Endothelial cell of umbilical vein (primary cell): ENCODE measurements around the gene FAM53B. TPM values are rescaled to one million over a fixed set of nuclear protein-coding genes. Genes with fewer than 3 reads are reported as not detected.

Experiments
- BruUV-seq: library from RNA; stranded (reverse); fragments of 400-500 nt; replicated peaks from 2 replicates; lab custom pipeline; 2021; lab: Mats Ljungman, UMichigan
- CTCF ChIA-PET: fragments of 300-600, 350-600 bp; sonication (Branson Sonifier 250); formaldehyde crosslinking; loops from one replicate; lab custom pipeline; 2021; ENCODE audit warnings: antibody characterized with exemption, inconsistent platforms; lab: Charles Lee
- POLR2A ChIA-PET: fragments of 300-600, 350-600 bp; sonication (Branson Sonifier 250); formaldehyde crosslinking; loops from one replicate; lab custom pipeline; 2021; ENCODE audit warnings: antibody characterized with exemption, inconsistent platforms; lab: Charles Lee
- DNase-seq: peaks from one replicate; pipeline ENCODE4 v3.0.0-alpha.2; 2011; ENCODE audit warnings: low read depth, low spot score
- FAIRE-seq: peaks from 2 replicates; lab custom pipeline; 2011; peaks lifted over from hg19 to GRCh38; lab: Jason Lieb, UNC
- H2AFZ ChIP-seq: 2 replicates; pipeline ENCODE4 v1.6.0; 2012; ENCODE audit warnings: low read depth, low read length, control low read depth, inconsistent platforms
- H3K27ac ChIP-seq: 2 replicates; pipeline ENCODE4 v1.5.1; 2011; ENCODE audit warnings: low read depth, mild to moderate bottlenecking, control low read depth, low read length, moderate library complexity; ENCODE audit not compliant: insufficient read depth
- H3K27me3 ChIP-seq, 2 experiments: 2 replicates each; pipeline versions ENCODE4 v1.6.0 to v1.6.1; 2011; ENCODE audit warnings: low read length in 2 of 2, mixed read lengths in 1 of 2; ENCODE audit not compliant: control insufficient read depth in 2 of 2, insufficient read depth in 2 of 2
- H3K36me3 ChIP-seq, 2 experiments: 2 replicates in 1 of 2; 3 replicates in 1 of 2; pipeline ENCODE4 v1.5.1; 2011; ENCODE audit warnings: low read length in 2 of 2, mild to moderate bottlenecking in 1 of 2, moderate library complexity in 1 of 2; ENCODE audit not compliant: control insufficient read depth in 2 of 2, insufficient read depth in 2 of 2; ENCODE audit errors: extremely low read depth in 1 of 2
- H3K4me1 ChIP-seq: 3 replicates; pipeline ENCODE4 v1.5.1; 2011; ENCODE audit warnings: mild to moderate bottlenecking, low read length; ENCODE audit not compliant: control insufficient read depth, insufficient read depth; ENCODE audit errors: extremely low read depth
- H3K4me2 ChIP-seq: 2 replicates; pipeline ENCODE4 v1.6.1; 2011; ENCODE audit warnings: low read length, control low read depth, mixed read lengths; ENCODE audit not compliant: insufficient read depth
- H3K4me3 ChIP-seq, 3 experiments: fragments of 200-600 bp in 1 of 3; sonication (generic), shearing (Covaris generic) in 1 of 3; replicated peaks in 1 of 3; 2 replicates each; pipeline ENCODE4 v1.5.1; 2011 to 2016; ENCODE audit warnings: control low read depth in 3 of 3, low read length in 3 of 3, mild to moderate bottlenecking in 2 of 3, inconsistent platforms in 1 of 3, low read depth in 1 of 3, moderate library complexity in 1 of 3; ENCODE audit not compliant: insufficient read depth in 1 of 3
- H3K79me2 ChIP-seq: 2 replicates; pipeline ENCODE4 v1.6.0; 2012; ENCODE audit warnings: low read length, inconsistent platforms; ENCODE audit not compliant: control insufficient read depth, insufficient read depth
- H3K9ac ChIP-seq: replicated peaks from 2 replicates; pipeline ENCODE3; 2011; ENCODE audit warnings: low read length, control low read depth; ENCODE audit not compliant: insufficient read depth; ENCODE audit errors: extremely low read depth
- H3K9me1 ChIP-seq: replicated peaks from 3 replicates; pipeline ENCODE4 v1.6.0; 2011; ENCODE audit warnings: mild to moderate bottlenecking, low read length; ENCODE audit not compliant: control insufficient read depth, insufficient read depth; ENCODE audit errors: extremely low read depth
- H3K9me3 ChIP-seq: replicated peaks from 2 replicates; pipeline ENCODE4 v1.5.1; 2012; ENCODE audit warnings: low read length, inconsistent platforms; ENCODE audit not compliant: control insufficient read depth, insufficient read depth
- H4K20me1 ChIP-seq: replicated peaks from 2 replicates; pipeline ENCODE3; 2011; ENCODE audit warnings: mild to moderate bottlenecking, low read length; ENCODE audit not compliant: control insufficient read depth, insufficient read depth; ENCODE audit errors: extremely low read depth
- EZH2 ChIP-seq: IDR thresholded peaks from 2 replicates; pipeline ENCODE4 v1.6.1; 2012; ENCODE audit warnings: borderline replicate concordance, low read depth, mild to moderate bottlenecking, moderate library complexity, low read length, inconsistent platforms; ENCODE audit not compliant: severe bottlenecking
- FOS ChIP-seq: IDR thresholded peaks from 2 replicates; pipeline ENCODE4 v1.6.1; 2011; ENCODE audit warnings: mild to moderate bottlenecking, low read length, moderate library complexity, borderline replicate concordance; ENCODE audit not compliant: insufficient read depth
- GATA2 ChIP-seq: IDR thresholded peaks from 2 replicates; pipeline ENCODE4 v1.7.0; 2011; ENCODE audit warnings: low read depth, mild to moderate bottlenecking, moderate library complexity, mixed read lengths, low read length; ENCODE audit not compliant: insufficient read length, insufficient read depth
- JUN ChIP-seq: IDR thresholded peaks from 2 replicates; pipeline ENCODE4 v1.6.1; 2011; ENCODE audit warnings: borderline replicate concordance, low read depth; ENCODE audit not compliant: insufficient read length, insufficient read depth
- MYC ChIP-seq: IDR thresholded peaks from one replicate; pipeline ENCODE4 v1.6.1; 2011; ENCODE audit warnings: mild to moderate bottlenecking, low read depth, low read length
- POLR2A ChIP-seq: IDR thresholded peaks from 2 replicates; pipeline ENCODE4 v1.6.1; 2012; ENCODE audit warnings: low read depth, mild to moderate bottlenecking, control low read depth, low read length
- POLR2AphosphoS5 ChIP-seq: IDR thresholded peaks from 2 replicates; pipeline ENCODE4 v1.6.1; 2012; ENCODE audit warnings: low read depth, mild to moderate bottlenecking, control low read depth, low read length, moderate library complexity; ENCODE audit not compliant: insufficient read depth
- dilution Hi-C: fragments of 300-500 bp; cut with MboI; formaldehyde crosslinking; loops from one replicate; pipeline ENCODE4 v1.15.0; 2019; ENCODE audit warnings: low sequenced_read_pairs; ENCODE audit not compliant: extremely low pct_ligation_motif_present
- intact Hi-C: fragments of 100-400 bp; cut with micrococcal nuclease; formaldehyde crosslinking; loops from one replicate; pipeline ENCODE4 v1.10.0; 2022
- polyA plus RNA-seq, 4 experiments: library from polyadenylated mRNA; depleted of rRNA in 3 of 4; stranded (reverse) in 3 of 4; unstranded in 1 of 4; fragments of >200 nt; gene quantifications; 2 replicates each; pipeline versions ENCODE4 v1.2.1 to v1.2.3, GENCODE V29; 2011 to 2012; ENCODE audit warnings: missing spikeins in 1 of 4
- total RNA-seq: library from RNA; stranded (reverse); gene quantifications from 2 replicates; pipeline ENCODE4 v1.2.3, GENCODE V29; 2021
- TF ChIP-seq, protein P1 (sequence below): IDR thresholded peaks from 2 replicates; pipeline ENCODE4 v1.6.1; 2011; ENCODE audit not compliant: insufficient read depth, insufficient read length
- TF ChIP-seq, protein P2 (sequence below), 2 donors: IDR thresholded peaks; 1 replicate in 1 of 2; 2 replicates in 1 of 2; pipeline ENCODE4 v1.5.1; 2011; ENCODE audit warnings: low read length in 2 of 2, mild to moderate bottlenecking in 2 of 2, moderate library complexity in 2 of 2, control low read depth in 1 of 2, inconsistent platforms in 1 of 2, low read depth in 1 of 2; ENCODE audit not compliant: insufficient read depth in 1 of 2; ENCODE audit errors: extremely low read depth in 1 of 2

The FAM53B gene
- total and polyA plus RNA-seq, 2 donors (not counting 3 experiments of a cell fraction or from before 2014, with no cell fraction given), result 8.5 to 21.1 TPM

DNA sequence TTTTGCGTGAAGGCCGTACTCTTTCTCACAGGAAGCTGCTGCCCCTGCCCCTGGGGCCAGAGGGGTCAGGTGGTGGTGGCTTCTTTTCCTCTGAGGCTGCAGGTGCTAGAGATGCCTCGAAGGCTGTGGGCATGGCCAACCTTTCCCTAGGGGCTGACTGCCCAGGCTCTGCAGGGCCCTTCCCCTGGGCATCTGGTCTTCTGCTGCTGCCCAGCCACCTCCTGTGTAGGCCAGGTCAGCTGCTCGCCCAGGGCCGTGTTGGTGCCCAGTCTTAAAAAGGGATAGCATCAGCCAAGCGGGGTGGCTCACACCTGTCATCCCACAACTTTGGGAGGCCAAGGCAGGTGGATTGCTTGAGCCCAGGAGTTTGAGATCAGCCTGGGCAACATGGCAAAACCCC, 114.3 kb downstream of the FAM53B start:
- Histone ChIP-seq H3K9me1 (no peaks in the 10 kb centered on the region), H3K27ac (no peak overlapping the region), H2AFZ (no peak overlapping the region), H3K4me2 (no peak overlapping the region), H3K4me3 (no peak overlapping the region), H3K9ac (no peak overlapping the region), H3K4me1 (peaks cover 2% of the 10 kb centered on the region), H3K9me3 (no peaks in the 10 kb centered on the region), H3K36me3 (no peaks in the 10 kb centered on the region), H4K20me1 (no peaks in the 10 kb centered on the region), H3K27me3 (no peaks in the 10 kb centered on the region), H3K79me2 (no peaks in the 10 kb centered on the region)
- DNase-seq, result no peak
- BruUV-seq, result no TSS peak
- ChIA-PET CTCF (interaction anchor here (1.8 to 7.7 kb wide), 3 partner anchors 89 to 116 kb away, joined by 5 to 105 read pairs (median 32); partner anchors contain the start of gene FAM53B), POLR2A (no interaction called here)
- FAIRE-seq, result no peak
- TF ChIP-seq JUN, result no peak
- no peak for TF ChIP-seq MYC
- no peak for TF ChIP-seq EZH2
- TF ChIP-seq GATA2, result no peak
- TF ChIP-seq, protein P1, sequence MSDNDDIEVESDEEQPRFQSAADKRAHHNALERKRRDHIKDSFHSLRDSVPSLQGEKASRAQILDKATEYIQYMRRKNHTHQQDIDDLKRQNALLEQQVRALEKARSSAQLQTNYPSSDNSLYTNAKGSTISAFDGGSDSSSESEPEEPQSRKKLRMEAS, result no peak
- TF ChIP-seq, protein P2, sequence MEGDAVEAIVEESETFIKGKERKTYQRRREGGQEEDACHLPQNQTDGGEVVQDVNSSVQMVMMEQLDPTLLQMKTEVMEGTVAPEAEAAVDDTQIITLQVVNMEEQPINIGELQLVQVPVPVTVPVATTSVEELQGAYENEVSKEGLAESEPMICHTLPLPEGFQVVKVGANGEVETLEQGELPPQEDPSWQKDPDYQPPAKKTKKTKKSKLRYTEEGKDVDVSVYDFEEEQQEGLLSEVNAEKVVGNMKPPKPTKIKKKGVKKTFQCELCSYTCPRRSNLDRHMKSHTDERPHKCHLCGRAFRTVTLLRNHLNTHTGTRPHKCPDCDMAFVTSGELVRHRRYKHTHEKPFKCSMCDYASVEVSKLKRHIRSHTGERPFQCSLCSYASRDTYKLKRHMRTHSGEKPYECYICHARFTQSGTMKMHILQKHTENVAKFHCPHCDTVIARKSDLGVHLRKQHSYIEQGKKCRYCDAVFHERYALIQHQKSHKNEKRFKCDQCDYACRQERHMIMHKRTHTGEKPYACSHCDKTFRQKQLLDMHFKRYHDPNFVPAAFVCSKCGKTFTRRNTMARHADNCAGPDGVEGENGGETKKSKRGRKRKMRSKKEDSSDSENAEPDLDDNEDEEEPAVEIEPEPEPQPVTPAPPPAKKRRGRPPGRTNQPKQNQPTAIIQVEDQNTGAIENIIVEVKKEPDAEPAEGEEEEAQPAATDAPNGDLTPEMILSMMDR (IDR thresholded peaks at IDR 0.05; ENCODE audit: extremely low read depth in 1 of 2, insufficient read depth in 1 of 2, low read depth in 1 of 2, low read length in 2 of 2), result no peak
- TF ChIP-seq POLR2AphosphoS5, result no peak
- no peak for TF ChIP-seq POLR2A
- TF ChIP-seq FOS, result no peak
- intact Hi-C loops (no loop called here), dilution Hi-C loops (no loop called here)
